Measurements from ENCODE around the gene NAT10. TPM values are rescaled to one million over a fixed set of nuclear protein-coding genes. Genes with fewer than 3 reads are reported as not detected.

Gene NAT10
- total and polyA plus RNA-seq, 2 experiments from 2014 or later, result 44.1 to 58.8 TPM

DNA sequence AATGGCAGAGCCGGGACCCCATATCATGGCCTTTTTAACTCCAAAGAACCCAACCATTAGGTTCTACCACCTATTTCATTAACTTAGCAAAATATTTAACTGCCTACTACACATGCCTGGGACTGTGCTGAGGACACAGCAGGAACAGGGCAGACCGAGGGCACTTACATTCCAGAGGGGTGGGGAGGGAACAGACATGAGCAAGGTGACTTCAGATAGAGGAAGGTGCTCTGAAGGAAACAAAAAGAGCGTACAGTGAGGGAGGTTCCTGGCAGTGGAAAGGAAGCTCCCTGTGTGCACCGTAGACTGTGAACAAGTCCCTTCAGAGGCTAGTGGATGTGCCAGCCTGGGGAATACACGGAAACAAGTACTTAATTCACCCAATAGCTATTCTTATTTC is 82.8 kb downstream of the NAT10 start:
- H3F3A ChIP-seq (replicated peaks; ENCODE audit: low read depth), result peaks cover 9% of the 10 kb centered on the region
- Mint-ChIP-seq H3K36me3 (ENCODE audit: low read depth) (no peaks in the 10 kb centered on the region), H3K4me1 (peaks cover 65% of the 10 kb centered on the region), H3K27me3 (ENCODE audit: insufficient read depth, low read depth, poor library complexity) (peaks cover 12% of the 10 kb centered on the region), H3K27ac (peak overlapping the region; percentile 89), H3K4me3 (peak overlapping the region; percentile 54; the same call in 1 of the 3 replicates), H3K9me3 (no peaks in the 10 kb centered on the region)
- no peaks in the 10 kb centered on the region for H3K79me2 ChIP-seq (replicated peaks; ENCODE audit: insufficient read depth)
- H3K9me2 ChIP-seq (ENCODE audit: insufficient read depth), result no peaks in the 10 kb centered on the region
- DNase-seq (ENCODE audit: low spot score) (peak; percentile 62), ATAC-seq (peak; percentile 55)
- no peak overlapping the region for H2AFZ ChIP-seq
- H3K27ac ChIP-seq (ENCODE audit: low read depth), result peak overlapping the region; percentile 27; the same call in 1 of the 2 replicates
- peaks cover 43% of the 10 kb centered on the region for H3K4me1 ChIP-seq (ENCODE audit: insufficient read depth)
- no peak overlapping the region for H3K4me3 ChIP-seq
- no peaks in the 10 kb centered on the region for H4K20me1 ChIP-seq (replicated peaks; ENCODE audit: insufficient read depth)
- peak overlapping the region; percentile 52 for H3K4me2 ChIP-seq
- H3K27me3 ChIP-seq (ENCODE audit: insufficient read depth), result no peaks in the 10 kb centered on the region
- no peaks in the 10 kb centered on the region for H3K36me3 ChIP-seq (ENCODE audit: insufficient read depth)
- TF ChIP-seq, protein P1, sequence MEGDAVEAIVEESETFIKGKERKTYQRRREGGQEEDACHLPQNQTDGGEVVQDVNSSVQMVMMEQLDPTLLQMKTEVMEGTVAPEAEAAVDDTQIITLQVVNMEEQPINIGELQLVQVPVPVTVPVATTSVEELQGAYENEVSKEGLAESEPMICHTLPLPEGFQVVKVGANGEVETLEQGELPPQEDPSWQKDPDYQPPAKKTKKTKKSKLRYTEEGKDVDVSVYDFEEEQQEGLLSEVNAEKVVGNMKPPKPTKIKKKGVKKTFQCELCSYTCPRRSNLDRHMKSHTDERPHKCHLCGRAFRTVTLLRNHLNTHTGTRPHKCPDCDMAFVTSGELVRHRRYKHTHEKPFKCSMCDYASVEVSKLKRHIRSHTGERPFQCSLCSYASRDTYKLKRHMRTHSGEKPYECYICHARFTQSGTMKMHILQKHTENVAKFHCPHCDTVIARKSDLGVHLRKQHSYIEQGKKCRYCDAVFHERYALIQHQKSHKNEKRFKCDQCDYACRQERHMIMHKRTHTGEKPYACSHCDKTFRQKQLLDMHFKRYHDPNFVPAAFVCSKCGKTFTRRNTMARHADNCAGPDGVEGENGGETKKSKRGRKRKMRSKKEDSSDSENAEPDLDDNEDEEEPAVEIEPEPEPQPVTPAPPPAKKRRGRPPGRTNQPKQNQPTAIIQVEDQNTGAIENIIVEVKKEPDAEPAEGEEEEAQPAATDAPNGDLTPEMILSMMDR (conservative IDR thresholded peaks at IDR 0.05; ENCODE audit: low read depth in 2 of 2), result no peak
- TF ChIP-seq, protein P2, sequence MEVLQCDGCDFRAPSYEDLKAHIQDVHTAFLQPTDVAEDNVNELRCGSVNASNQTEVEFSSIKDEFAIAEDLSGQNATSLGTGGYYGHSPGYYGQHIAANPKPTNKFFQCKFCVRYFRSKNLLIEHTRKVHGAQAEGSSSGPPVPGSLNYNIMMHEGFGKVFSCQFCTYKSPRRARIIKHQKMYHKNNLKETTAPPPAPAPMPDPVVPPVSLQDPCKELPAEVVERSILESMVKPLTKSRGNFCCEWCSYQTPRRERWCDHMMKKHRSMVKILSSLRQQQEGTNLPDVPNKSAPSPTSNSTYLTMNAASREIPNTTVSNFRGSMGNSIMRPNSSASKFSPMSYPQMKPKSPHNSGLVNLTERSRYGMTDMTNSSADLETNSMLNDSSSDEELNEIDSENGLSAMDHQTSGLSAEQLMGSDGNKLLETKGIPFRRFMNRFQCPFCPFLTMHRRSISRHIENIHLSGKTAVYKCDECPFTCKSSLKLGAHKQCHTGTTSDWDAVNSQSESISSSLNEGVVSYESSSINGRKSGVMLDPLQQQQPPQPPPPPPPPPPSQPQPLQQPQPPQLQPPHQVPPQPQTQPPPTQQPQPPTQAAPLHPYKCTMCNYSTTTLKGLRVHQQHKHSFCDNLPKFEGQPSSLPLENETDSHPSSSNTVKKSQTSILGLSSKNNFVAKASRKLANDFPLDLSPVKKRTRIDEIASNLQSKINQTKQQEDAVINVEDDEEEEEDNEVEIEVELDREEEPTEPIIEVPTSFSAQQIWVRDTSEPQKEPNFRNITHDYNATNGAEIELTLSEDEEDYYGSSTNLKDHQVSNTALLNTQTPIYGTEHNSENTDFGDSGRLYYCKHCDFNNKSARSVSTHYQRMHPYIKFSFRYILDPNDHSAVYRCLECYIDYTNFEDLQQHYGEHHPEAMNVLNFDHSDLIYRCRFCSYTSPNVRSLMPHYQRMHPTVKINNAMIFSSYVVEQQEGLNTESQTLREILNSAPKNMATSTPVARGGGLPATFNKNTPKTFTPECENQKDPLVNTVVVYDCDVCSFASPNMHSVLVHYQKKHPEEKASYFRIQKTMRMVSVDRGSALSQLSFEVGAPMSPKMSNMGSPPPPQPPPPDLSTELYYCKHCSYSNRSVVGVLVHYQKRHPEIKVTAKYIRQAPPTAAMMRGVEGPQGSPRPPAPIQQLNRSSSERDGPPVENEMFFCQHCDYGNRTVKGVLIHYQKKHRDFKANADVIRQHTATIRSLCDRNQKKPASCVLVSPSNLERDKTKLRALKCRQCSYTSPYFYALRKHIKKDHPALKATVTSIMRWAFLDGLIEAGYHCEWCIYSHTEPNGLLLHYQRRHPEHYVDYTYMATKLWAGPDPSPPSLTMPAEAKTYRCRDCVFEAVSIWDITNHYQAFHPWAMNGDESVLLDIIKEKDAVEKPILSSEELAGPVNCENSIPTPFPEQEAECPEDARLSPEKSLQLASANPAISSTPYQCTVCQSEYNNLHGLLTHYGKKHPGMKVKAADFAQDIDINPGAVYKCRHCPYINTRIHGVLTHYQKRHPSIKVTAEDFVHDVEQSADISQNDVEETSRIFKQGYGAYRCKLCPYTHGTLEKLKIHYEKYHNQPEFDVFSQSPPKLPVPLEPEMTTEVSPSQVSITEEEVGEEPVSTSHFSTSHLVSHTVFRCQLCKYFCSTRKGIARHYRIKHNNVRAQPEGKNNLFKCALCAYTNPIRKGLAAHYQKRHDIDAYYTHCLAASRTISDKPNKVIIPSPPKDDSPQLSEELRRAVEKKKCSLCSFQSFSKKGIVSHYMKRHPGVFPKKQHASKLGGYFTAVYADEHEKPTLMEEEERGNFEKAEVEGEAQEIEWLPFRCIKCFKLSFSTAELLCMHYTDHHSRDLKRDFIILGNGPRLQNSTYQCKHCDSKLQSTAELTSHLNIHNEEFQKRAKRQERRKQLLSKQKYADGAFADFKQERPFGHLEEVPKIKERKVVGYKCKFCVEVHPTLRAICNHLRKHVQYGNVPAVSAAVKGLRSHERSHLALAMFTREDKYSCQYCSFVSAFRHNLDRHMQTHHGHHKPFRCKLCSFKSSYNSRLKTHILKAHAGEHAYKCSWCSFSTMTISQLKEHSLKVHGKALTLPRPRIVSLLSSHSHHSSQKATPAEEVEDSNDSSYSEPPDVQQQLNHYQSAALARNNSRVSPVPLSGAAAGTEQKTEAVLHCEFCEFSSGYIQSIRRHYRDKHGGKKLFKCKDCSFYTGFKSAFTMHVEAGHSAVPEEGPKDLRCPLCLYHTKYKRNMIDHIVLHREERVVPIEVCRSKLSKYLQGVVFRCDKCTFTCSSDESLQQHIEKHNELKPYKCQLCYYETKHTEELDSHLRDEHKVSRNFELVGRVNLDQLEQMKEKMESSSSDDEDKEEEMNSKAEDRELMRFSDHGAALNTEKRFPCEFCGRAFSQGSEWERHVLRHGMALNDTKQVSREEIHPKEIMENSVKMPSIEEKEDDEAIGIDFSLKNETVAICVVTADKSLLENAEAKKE (CRISPR knock-in tag; IDR thresholded peaks at IDR 0.05), result no peak
- no peak for TF ChIP-seq CREB1 (CRISPR knock-in tag; IDR thresholded peaks at IDR 0.05; ENCODE audit: low read depth)
- TF ChIP-seq POLR2AphosphoS5 (IDR thresholded peaks at IDR 0.05; ENCODE audit: low read depth), result no peak
- no peak for TF ChIP-seq NANOG (IDR thresholded peaks at IDR 0.05; ENCODE audit: borderline replicate concordance)
- TF ChIP-seq, protein P3, sequence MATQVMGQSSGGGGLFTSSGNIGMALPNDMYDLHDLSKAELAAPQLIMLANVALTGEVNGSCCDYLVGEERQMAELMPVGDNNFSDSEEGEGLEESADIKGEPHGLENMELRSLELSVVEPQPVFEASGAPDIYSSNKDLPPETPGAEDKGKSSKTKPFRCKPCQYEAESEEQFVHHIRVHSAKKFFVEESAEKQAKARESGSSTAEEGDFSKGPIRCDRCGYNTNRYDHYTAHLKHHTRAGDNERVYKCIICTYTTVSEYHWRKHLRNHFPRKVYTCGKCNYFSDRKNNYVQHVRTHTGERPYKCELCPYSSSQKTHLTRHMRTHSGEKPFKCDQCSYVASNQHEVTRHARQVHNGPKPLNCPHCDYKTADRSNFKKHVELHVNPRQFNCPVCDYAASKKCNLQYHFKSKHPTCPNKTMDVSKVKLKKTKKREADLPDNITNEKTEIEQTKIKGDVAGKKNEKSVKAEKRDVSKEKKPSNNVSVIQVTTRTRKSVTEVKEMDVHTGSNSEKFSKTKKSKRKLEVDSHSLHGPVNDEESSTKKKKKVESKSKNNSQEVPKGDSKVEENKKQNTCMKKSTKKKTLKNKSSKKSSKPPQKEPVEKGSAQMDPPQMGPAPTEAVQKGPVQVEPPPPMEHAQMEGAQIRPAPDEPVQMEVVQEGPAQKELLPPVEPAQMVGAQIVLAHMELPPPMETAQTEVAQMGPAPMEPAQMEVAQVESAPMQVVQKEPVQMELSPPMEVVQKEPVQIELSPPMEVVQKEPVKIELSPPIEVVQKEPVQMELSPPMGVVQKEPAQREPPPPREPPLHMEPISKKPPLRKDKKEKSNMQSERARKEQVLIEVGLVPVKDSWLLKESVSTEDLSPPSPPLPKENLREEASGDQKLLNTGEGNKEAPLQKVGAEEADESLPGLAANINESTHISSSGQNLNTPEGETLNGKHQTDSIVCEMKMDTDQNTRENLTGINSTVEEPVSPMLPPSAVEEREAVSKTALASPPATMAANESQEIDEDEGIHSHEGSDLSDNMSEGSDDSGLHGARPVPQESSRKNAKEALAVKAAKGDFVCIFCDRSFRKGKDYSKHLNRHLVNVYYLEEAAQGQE (IDR thresholded peaks at IDR 0.05; ENCODE audit: unreplicated experiment), result no peak
- TF ChIP-seq STAT1 (IDR thresholded peaks at IDR 0.05; ENCODE audit: unreplicated experiment), result no peak
- no peak for TF ChIP-seq EZH2 (IDR thresholded peaks at IDR 0.05; ENCODE audit: low read depth, unreplicated experiment)
- TF ChIP-seq EZH2phosphoT487 (IDR thresholded peaks at IDR 0.05; ENCODE audit: unreplicated experiment), result no peak
- no peak for TF ChIP-seq ZNF331 (CRISPR knock-in tag; IDR thresholded peaks at IDR 0.05; ENCODE audit: low read depth)
